Right lobe of liver (tissue), 4 donors: ENCODE data around the gene NME3.

Experiments
- POLR2A ChIP-seq: fragments of 450-650 bp; IDR thresholded peaks from one replicate; pipeline ENCODE4 v1.6.1; 2017; ENCODE audit warnings: antibody characterized with exemption, mild to moderate bottlenecking
- TF ChIP-seq, protein P1 (sequence below), 4 donors: fragments of 200-600 bp in 3 of 4; fragments of 450-650 bp in 1 of 4; IDR thresholded peaks; one replicate each; pipeline versions ENCODE4 v1.5.1 to v1.8.0; 2016 to 2022; ENCODE audit warnings: antibody characterized with exemption in 4 of 4, mild to moderate bottlenecking in 2 of 4
- donor health status: DM: no; HTN: no; CAD: no.
- donor health status: DM: no; HTN: no; CAD: no.
- donor health status: DM: no; HTN: yes; CAD: no.

GRCh38 chr16:1775846-1776671 lies 4.7 kb upstream of the NME3 start:
- TF ChIP-seq, protein P1, sequence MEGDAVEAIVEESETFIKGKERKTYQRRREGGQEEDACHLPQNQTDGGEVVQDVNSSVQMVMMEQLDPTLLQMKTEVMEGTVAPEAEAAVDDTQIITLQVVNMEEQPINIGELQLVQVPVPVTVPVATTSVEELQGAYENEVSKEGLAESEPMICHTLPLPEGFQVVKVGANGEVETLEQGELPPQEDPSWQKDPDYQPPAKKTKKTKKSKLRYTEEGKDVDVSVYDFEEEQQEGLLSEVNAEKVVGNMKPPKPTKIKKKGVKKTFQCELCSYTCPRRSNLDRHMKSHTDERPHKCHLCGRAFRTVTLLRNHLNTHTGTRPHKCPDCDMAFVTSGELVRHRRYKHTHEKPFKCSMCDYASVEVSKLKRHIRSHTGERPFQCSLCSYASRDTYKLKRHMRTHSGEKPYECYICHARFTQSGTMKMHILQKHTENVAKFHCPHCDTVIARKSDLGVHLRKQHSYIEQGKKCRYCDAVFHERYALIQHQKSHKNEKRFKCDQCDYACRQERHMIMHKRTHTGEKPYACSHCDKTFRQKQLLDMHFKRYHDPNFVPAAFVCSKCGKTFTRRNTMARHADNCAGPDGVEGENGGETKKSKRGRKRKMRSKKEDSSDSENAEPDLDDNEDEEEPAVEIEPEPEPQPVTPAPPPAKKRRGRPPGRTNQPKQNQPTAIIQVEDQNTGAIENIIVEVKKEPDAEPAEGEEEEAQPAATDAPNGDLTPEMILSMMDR (IDR thresholded peaks at IDR 0.05), result no peak
- no peak for TF ChIP-seq POLR2A
